Left renal pelvis (tissue), 4 donors: ENCODE data around the gene CELA3A. TPM values are rescaled to one million over a fixed set of nuclear protein-coding genes. Genes with fewer than 3 reads are reported as not detected.
"Not testable (repeated sequence)": the region's sequence is repeated elsewhere in the genome, so short reads cannot be mapped to it uniquely, and the experiment has no call there.

Source experiments
- DNase-seq, 4 donors: peaks; one replicate each; pipeline ENCODE4 v3.0.0-alpha.2; 2013; ENCODE audit warnings: low read depth in 4 of 4, low spot score in 3 of 4
- polyA plus RNA-seq, 4 donors: library from polyadenylated mRNA; unstranded; fragments of 120-200 nt; gene quantifications; one replicate each; pipeline ENCODE4 v1.2.1, GENCODE V29; 2013; ENCODE audit not compliant: insufficient read length in 4 of 4

CELA3A gene
- polyA plus RNA-seq, 4 donors, result not detected

- DNase-seq, result not testable (repeated sequence)
Measured at GRCh38 chr1:21980515-21981220, 20.8 kb upstream of the CELA3A start.

- DNase-seq, result not testable (repeated sequence)
Measured at GRCh38 chr1:21981253-21981652, 20.2 kb upstream of the CELA3A start.

- not testable (repeated sequence) for DNase-seq
Measured at GRCh38 chr1:21982122-21982521, 19.3 kb upstream of the CELA3A start.

- not testable (repeated sequence) for DNase-seq
Measured at GRCh38 chr1:21983539-21983938, 17.9 kb upstream of the CELA3A start.

GRCh38 chr1:21985893-21986292 is 15.6 kb upstream of the CELA3A start:
- DNase-seq, result not testable (repeated sequence)

GRCh38 chr1:21986386-21986785 is 15.1 kb upstream of the CELA3A start:
- not testable (repeated sequence) for DNase-seq

- not testable (repeated sequence) for DNase-seq
Measured at GRCh38 chr1:21989672-21990393, 11.6 kb upstream of the CELA3A start.

- not testable (repeated sequence) for DNase-seq
Measured at GRCh38 chr1:21992186-21992585, 9.3 kb upstream of the CELA3A start.

- DNase-seq, result not testable (repeated sequence)
Measured at GRCh38 chr1:21994716-21995115, 6.7 kb upstream of the CELA3A start.

- DNase-seq, result not testable (repeated sequence)
Measured at GRCh38 chr1:21996663-21996970, 4.8 kb upstream of the CELA3A start.

GRCh38 chr1:21997891-21998623 is 3.4 kb upstream of the CELA3A start:
- not testable (repeated sequence) for DNase-seq

GRCh38 chr1:21998624-21999294 is 2.7 kb upstream of the CELA3A start:
- not testable (repeated sequence) for DNase-seq

GRCh38 chr1:21999645-22000044 is 1.8 kb upstream of the CELA3A start:
- DNase-seq, result not testable (repeated sequence)

- DNase-seq, result not testable (repeated sequence)
Measured at GRCh38 chr1:22002461-22002860, 1.0 kb downstream of the CELA3A start.

GRCh38 chr1:22002875-22003274 is 1.4 kb downstream of the CELA3A start:
- DNase-seq, result not testable (repeated sequence)

- not testable (repeated sequence) for DNase-seq
Measured at GRCh38 chr1:22003959-22004358, 2.5 kb downstream of the CELA3A start.

- DNase-seq, result not testable (repeated sequence)
Measured at GRCh38 chr1:22005261-22006149, 4.0 kb downstream of the CELA3A start.

- not testable (repeated sequence) for DNase-seq
Measured at GRCh38 chr1:22006736-22007135, 5.3 kb downstream of the CELA3A start.

- not testable (repeated sequence) for DNase-seq
Measured at GRCh38 chr1:22007262-22007661, 5.8 kb downstream of the CELA3A start.

- DNase-seq, result not testable (repeated sequence)
Measured at GRCh38 chr1:22009566-22009965, 8.1 kb downstream of the CELA3A start.
